HuH-7 (cell line): ENCODE results near the gene TUBA4A.
"Not testable (repeated sequence)": the region's sequence is repeated elsewhere in the genome, so short reads cannot be mapped to it uniquely, and the experiment has no call there.

Source experiments
- DNase-seq: peaks from one replicate; pipeline ENCODE4 v3.0.0; 2011; ENCODE audit warnings: low spot score

Gene TUBA4A

GRCh38 chr2:219268294-219268693 lies 14.6 kb upstream of the TUBA4A start:
- no peak for DNase-seq

GRCh38 chr2:219266886-219267285 lies 13.2 kb upstream of the TUBA4A start:
- DNase-seq = no peak

GRCh38 chr2:219266232-219266631 lies 12.5 kb upstream of the TUBA4A start:
- DNase-seq = no peak

GRCh38 chr2:219261024-219261855 lies 7.5 kb upstream of the TUBA4A start:
- no peak for DNase-seq

- not testable (repeated sequence) for DNase-seq
Measured at GRCh38 chr2:219258942-219259341, 5.2 kb upstream of the TUBA4A start.

GRCh38 chr2:219254590-219255201 lies 978 bp upstream of the TUBA4A start:
- DNase-seq = no peak

GRCh38 chr2:219252900-219253752 lies 592 bp downstream of the TUBA4A start, which contains the start of gene TUBA4B:
TUBA4B (plus strand) TSS chr2:219253243; CDS start chr2:219253408, 165 bp downstream.
- no peak for DNase-seq

- DNase-seq = no peak
Measured at GRCh38 chr2:219252570-219252899, 1.2 kb downstream of the TUBA4A start.

- no peak for DNase-seq
Measured at GRCh38 chr2:219252084-219252483, 1.6 kb downstream of the TUBA4A start.

- no peak for DNase-seq
Measured at GRCh38 chr2:219251656-219252055, 2.1 kb downstream of the TUBA4A start.

- DNase-seq = no peak
Measured at GRCh38 chr2:219250049-219250781, 3.5 kb downstream of the TUBA4A start.

- peak; percentile 89 for DNase-seq
Measured at GRCh38 chr2:219249203-219249980, 4.3 kb downstream of the TUBA4A start.

- DNase-seq = no peak
Measured at GRCh38 chr2:219248845-219249202, 4.9 kb downstream of the TUBA4A start.

- no peak for DNase-seq
Measured at GRCh38 chr2:219247678-219248642, 5.8 kb downstream of the TUBA4A start.

GRCh38 chr2:219246559-219246958 lies 7.2 kb downstream of the TUBA4A start:
- no peak for DNase-seq

- DNase-seq = no peak
Measured at GRCh38 chr2:219245899-219246230, 7.9 kb downstream of the TUBA4A start.

GRCh38 chr2:219245148-219245898 lies 8.4 kb downstream of the TUBA4A start, which contains the start of the genes GLB1L and STK16:
GLB1L (minus strand) TSS chr2:219245444; CDS start chr2:219243573, 1,871 bp downstream.
STK16 (plus strand) TSS chr2:219245479; CDS start chr2:219246000, 521 bp downstream.
- DNase-seq = peak; percentile 94

- DNase-seq = no peak
Measured at GRCh38 chr2:219244789-219245147, 8.9 kb downstream of the TUBA4A start.

GRCh38 chr2:219243291-219243761 lies 10.4 kb downstream of the TUBA4A start:
- no peak for DNase-seq
